H1 (cell line): ENCODE results near the gene FARS2. TPM values are rescaled to one million over a fixed set of nuclear protein-coding genes. Genes with fewer than 3 reads are reported as not detected.

Experiments used
- CHD7 ChIP-seq: fragments of 300-600 bp; sonication (generic); IDR thresholded peaks from 2 replicates; pipeline ENCODE4 v1.7.1; 2012; ENCODE audit warnings: low read length, moderate library complexity, mild to moderate bottlenecking, inconsistent platforms; ENCODE audit not compliant: insufficient replicate concordance
- TAF1 ChIP-seq: IDR thresholded peaks from 2 replicates; pipeline ENCODE4 v1.6.1; 2011; ENCODE audit warnings: mild to moderate bottlenecking, low read depth, low read length
- ZNF274 ChIP-seq: IDR thresholded peaks from 2 replicates; pipeline ENCODE4 v1.7.0; 2012; ENCODE audit warnings: low read length, borderline replicate concordance; ENCODE audit errors: extremely low read depth
- polyA plus RNA-seq, 7 experiments: library from polyadenylated mRNA; depleted of rRNA in 3 of 7; stranded (reverse) in 5 of 7; unstranded in 2 of 7; fragments of >200 nt in 5 of 7; fragments of 200-250 nt in 2 of 7; gene quantifications; 1 replicate in 5 of 7; 2 replicates in 1 of 7; 4 replicates in 1 of 7; pipeline versions ENCODE4 v1.2.1 to v1.2.3, GENCODE V29; 2011 to 2013; ENCODE audit warnings: missing spikeins in 2 of 7, mixed read lengths in 2 of 7
- total RNA-seq: library from RNA; stranded (reverse); fragmentation: NEBNext Ultra II Directional; extraction: Animal tissue kit (Norgen Biotek cat#: 25700); gene quantifications from 2 replicates; pipeline ENCODE4 v1.2.1, GENCODE V29; 2021

FARS2 gene
- total and polyA plus RNA-seq, 2 of the 8 experiments (the other 6 are each of a cell fraction or from before 2014, with no cell fraction given), result 11.7 to 14.4 TPM

GRCh38 chr6:5786969-5787720 is 525.8 kb downstream of the FARS2 start (continued):
- no peak for TF ChIP-seq CHD7
- TF ChIP-seq ZNF274, result no peak
- TF ChIP-seq TAF1, result no peak
